Measurements from ENCODE around the gene OR2Y1.
"Not testable (repeated sequence)": the region's sequence is repeated elsewhere in the genome, so short reads cannot be mapped to it uniquely, and the experiment has no call there.

Gene OR2Y1

DNA sequence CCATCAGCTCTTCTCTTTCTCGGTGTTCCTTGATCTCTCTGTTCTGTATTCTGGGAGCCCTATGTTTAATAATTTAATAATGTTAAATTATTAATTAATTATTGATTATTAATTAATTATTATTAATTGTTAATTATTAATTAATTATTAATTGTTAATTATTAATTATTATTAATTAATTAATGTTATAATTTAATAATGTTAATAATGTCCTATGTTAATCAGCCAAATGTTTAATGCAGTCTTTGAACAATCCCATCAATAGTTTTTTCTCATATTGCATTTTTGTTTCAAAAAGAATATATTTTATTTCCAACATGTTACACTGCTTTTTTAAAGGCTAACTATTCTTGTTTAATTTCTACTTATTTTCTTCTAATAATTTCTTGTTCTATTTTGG, 36.5 kb upstream of the OR2Y1 start:
- Histone ChIP-seq H3K9me3 (ENCODE audit: control insufficient read depth, insufficient read depth, low read length) (no peaks in the 10 kb centered on the region; the same call in none of the 2 replicates), H3K36me3 (ENCODE audit: insufficient read depth, low read length) (no peaks in the 10 kb centered on the region), H3K9ac (ENCODE audit: low read depth, low read length) (no peak overlapping the region), H3K4me1 (ENCODE audit: insufficient read depth, low read length) (no peaks in the 10 kb centered on the region)

DNA sequence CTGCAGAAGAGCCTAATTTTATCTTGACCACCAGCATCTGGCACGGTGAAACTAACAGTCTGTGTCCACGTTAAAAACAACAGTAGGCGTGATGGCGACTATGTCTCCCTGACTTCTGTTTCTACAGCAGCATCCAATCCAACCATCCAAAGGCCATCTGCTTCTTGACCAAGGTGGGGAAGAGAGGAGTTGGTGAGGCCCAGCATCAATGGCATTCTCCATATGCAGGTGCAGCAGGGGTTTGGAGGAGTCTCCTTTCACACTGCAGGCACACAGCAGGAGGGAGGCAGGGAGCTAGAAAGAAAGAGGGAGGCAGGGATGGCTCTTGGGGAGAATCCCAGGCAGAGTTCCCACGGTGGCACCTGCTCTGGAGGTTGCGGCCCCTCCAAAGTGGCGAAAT, 35.8 kb upstream of the OR2Y1 start:
- Histone ChIP-seq H3K9me3 (ENCODE audit: control insufficient read depth, insufficient read depth, low read length) (no peaks in the 10 kb centered on the region; the same call in none of the 2 replicates), H3K36me3 (ENCODE audit: insufficient read depth, low read length) (no peaks in the 10 kb centered on the region), H3K9ac (ENCODE audit: low read depth, low read length) (no peak overlapping the region), H3K4me1 (ENCODE audit: insufficient read depth, low read length) (no peaks in the 10 kb centered on the region)

DNA sequence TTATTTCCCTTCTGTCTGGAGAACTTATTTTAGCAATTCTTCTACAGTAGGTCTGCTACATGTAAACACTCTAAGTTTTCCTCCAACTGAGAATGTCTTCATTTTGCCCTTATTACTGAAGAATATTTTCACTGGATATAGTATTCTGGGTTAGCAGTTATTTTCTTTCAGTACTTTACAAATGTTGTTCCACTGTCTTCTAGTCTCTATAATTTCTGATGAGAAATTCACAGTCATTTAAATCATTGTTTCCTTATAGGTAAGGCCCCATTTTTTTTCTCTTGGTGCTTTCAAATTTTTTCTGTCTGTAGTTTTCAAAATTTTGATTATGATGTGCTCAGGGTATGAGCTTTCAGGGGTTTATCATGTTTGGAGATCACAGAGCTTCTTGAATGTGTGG, 32.0 kb upstream of the OR2Y1 start:
- no peak overlapping the region for H3K9ac ChIP-seq (ENCODE audit: low read depth, low read length)
- no peaks in the 10 kb centered on the region for H3K36me3 ChIP-seq (ENCODE audit: insufficient read depth, low read length)
- no peaks in the 10 kb centered on the region; the same call in none of the 2 replicates for H3K9me3 ChIP-seq (ENCODE audit: control insufficient read depth, insufficient read depth, low read length)
- no peaks in the 10 kb centered on the region for H3K4me1 ChIP-seq (ENCODE audit: insufficient read depth, low read length)

DNA sequence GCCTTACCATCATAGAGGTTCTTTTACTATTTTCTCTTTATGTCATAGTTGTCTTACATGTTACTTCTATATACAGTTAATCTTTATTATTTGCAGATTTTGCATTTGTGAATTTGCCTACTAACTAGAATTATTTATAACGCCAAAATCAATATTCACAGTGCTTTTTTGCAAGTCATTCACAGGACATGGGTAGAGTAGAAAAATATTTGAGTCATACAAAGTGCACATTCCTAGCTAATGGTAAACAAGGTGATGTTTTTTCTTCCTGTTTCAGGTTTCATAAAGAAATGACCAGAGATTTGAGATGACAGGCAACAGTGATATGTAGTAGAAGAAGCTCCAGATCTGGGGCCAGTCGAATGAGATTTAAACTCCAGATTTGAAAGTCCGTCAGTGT, 30.0 kb upstream of the OR2Y1 start:
- no peaks in the 10 kb centered on the region for H3K36me3 ChIP-seq (ENCODE audit: insufficient read depth, low read length)
- no peaks in the 10 kb centered on the region for H3K4me1 ChIP-seq (ENCODE audit: insufficient read depth, low read length)
- no peaks in the 10 kb centered on the region; the same call in none of the 2 replicates for H3K9me3 ChIP-seq (ENCODE audit: control insufficient read depth, insufficient read depth, low read length)
- no peak overlapping the region for H3K9ac ChIP-seq (ENCODE audit: low read depth, low read length)

DNA sequence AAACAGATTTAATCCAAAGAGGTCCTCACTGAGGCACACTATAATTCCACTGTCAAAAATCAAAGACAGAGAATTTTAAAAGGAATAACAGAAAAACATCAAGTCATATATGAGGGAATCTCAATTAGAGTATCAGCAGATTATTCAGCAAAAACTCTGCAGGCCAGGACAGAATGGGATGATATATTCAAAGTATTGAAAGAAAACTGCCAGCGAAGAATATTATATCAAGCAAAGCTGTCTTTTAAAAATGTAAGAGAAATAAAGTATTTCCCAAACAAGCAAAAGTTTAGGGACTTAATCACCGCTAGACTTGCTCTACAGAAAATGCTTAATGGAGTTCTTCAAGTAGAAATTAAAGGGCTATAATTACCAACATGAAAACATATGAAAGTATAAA, 15.7 kb upstream of the OR2Y1 start:
- Histone ChIP-seq H3K9me3 (ENCODE audit: control insufficient read depth, insufficient read depth, low read length) (no peaks in the 10 kb centered on the region), H3K36me3 (ENCODE audit: insufficient read depth, low read length) (no peaks in the 10 kb centered on the region), H3K9ac (ENCODE audit: low read depth, low read length) (no peak overlapping the region)

DNA sequence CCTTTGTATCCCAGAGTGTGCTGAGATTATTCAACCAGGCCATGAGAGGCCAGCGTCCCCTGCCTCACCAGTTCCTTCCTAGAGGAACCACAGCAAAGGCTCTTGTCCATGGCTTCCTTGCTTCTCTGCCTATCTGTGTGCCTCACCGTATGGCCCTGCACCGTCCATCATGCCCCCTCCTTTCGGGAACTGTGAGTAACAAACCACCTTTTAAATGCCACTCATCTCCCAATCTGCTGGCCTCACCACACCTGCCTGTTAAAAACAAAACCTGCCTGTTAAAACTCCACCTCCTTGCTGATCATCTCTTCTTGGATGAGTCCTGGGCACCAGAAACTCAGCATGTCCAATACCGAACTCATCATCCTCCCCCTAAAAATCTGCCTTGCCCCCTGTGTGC, 4.4 kb upstream of the OR2Y1 start:
- Histone ChIP-seq H3K36me3 (ENCODE audit: insufficient read depth, low read length) (no peaks in the 10 kb centered on the region; the same call in 1 of the 2 replicates), H3K9ac (ENCODE audit: low read depth, low read length) (no peak overlapping the region), H3K4me1 (ENCODE audit: insufficient read depth, low read length) (no peaks in the 10 kb centered on the region), H3K9me3 (ENCODE audit: control insufficient read depth, insufficient read depth, low read length) (no peaks in the 10 kb centered on the region)

More for the DNA sequence above, 15.7 kb upstream of the OR2Y1 start:
- no peaks in the 10 kb centered on the region for H3K4me1 ChIP-seq (ENCODE audit: insufficient read depth, low read length)

DNA sequence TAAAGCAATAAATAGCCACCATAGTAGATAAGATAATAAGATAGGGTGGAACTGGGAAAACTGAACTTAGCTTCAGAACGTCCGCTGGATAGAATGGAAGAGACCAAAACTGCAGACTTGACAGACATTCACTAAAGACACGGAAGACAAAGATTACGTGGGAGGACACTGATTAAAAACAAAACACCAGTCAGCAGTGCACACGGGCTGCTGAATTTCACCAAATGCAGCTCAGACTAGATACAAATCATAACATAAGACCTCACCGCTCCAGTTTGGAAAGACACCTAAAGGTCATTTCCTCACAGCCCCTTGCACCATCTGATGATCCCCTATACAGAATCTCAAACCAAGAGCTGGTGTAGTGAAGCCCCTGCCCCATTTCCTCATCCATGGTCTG, 2.9 kb upstream of the OR2Y1 start:
- no peak overlapping the region for H3K9ac ChIP-seq (ENCODE audit: low read depth, low read length)

DNA sequence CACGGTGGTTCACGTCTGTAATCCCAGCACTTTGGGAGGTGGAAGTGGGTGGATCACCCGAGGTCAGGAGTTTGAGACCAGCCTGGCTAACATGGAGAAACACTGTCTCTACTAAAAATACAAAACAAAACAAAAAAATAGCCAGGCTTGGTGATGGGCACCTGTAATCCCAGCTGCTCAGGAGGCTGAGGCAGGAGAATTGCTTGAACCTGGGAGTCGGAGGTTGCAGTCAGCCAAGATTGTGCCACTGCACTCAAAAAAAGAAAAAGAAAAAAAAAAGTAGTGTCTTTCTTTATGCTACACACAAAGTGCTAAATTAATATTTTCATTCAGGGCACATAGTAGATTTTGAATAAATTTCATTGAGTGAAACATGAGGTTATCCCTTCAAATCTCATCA, 1.1 kb upstream of the OR2Y1 start:
- not testable (repeated sequence) for H3K9ac ChIP-seq (ENCODE audit: low read depth, low read length); H3K4me1 ChIP-seq (ENCODE audit: insufficient read depth, low read length); H3K36me3 ChIP-seq (ENCODE audit: insufficient read depth, low read length); H3K9me3 ChIP-seq (ENCODE audit: control insufficient read depth, insufficient read depth, low read length)

More for the DNA sequence above, 2.9 kb upstream of the OR2Y1 start:
- no peaks in the 10 kb centered on the region for H3K4me1 ChIP-seq (ENCODE audit: insufficient read depth, low read length)
- H3K36me3 ChIP-seq (ENCODE audit: insufficient read depth, low read length) = no peaks in the 10 kb centered on the region; the same call in 1 of the 2 replicates
- no peaks in the 10 kb centered on the region for H3K9me3 ChIP-seq (ENCODE audit: control insufficient read depth, insufficient read depth, low read length)

DNA sequence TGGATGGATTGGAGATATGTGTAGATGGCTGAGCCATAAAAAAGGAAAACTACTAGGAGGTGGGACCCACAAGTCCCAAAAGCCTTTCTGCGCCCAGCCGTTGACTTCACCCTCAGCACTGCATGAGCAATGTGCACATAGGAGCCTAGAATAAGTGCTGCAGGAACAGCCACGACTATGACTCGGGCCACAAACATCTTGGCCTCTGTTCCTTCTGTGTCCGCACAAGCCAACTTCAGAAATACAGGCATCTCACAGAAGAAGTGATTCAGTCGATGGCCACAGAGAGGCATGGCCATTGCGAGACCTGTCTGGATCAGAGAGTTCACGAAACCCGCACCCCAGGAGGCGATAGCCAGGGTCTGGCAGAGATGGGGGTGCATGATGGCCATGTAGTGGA, 587 bp downstream of the OR2Y1 start:
- Histone ChIP-seq H3K9me3 (ENCODE audit: control insufficient read depth, insufficient read depth, low read length) (no peaks in the 10 kb centered on the region), H3K36me3 (ENCODE audit: insufficient read depth, low read length) (no peaks in the 10 kb centered on the region; the same call in 1 of the 2 replicates), H3K9ac (ENCODE audit: low read depth, low read length) (no peak overlapping the region), H3K4me1 (ENCODE audit: insufficient read depth, low read length) (no peaks in the 10 kb centered on the region)

DNA sequence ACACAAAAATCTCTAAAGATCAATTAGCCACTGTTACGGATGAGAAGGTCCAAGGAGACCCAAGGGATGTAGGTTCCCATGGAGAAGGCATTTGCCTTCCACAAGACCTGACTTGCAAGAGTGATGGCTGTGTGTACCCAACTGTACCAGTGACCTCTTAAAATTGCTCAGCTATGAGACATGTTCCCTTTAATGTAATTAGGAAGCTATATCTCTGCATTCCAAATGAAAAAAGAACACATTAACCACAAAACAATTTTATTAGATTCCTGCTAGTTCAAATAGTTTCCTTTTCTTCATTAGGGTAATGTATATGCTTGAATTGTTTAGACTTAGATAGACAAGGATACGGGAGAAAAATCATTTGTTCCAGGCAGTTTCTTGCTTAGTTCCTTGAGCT, 3.3 kb downstream of the OR2Y1 start:
- Histone ChIP-seq H3K4me1 (ENCODE audit: insufficient read depth, low read length) (no peaks in the 10 kb centered on the region), H3K9me3 (ENCODE audit: control insufficient read depth, insufficient read depth, low read length) (no peaks in the 10 kb centered on the region), H3K9ac (ENCODE audit: low read depth, low read length) (no peak overlapping the region)

DNA sequence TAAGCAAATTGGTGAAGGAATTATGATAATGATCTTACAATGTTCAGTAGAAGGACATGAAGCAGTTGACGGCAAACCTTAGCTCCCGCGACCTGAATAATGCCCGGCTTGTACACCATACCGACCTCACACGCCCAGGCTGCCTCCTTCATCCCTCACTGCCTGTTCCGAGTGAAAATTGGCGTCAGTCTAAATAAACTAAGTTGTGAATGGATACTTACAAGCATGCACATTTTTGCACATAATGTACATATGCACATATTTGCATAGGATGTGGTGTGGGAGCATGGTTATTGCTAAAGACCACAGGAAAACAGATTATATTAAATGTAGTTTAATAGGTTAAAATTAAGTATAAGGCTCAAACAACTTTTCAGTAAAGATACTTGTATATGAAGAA, 14.9 kb downstream of the OR2Y1 start:
- Histone ChIP-seq H3K4me1 (ENCODE audit: insufficient read depth, low read length) (no peaks in the 10 kb centered on the region), H3K36me3 (ENCODE audit: insufficient read depth, low read length) (no peaks in the 10 kb centered on the region), H3K9me3 (ENCODE audit: control insufficient read depth, insufficient read depth, low read length) (no peaks in the 10 kb centered on the region), H3K9ac (ENCODE audit: low read depth, low read length) (no peak overlapping the region)

More for the DNA sequence above, 3.3 kb downstream of the OR2Y1 start:
- no peaks in the 10 kb centered on the region for H3K36me3 ChIP-seq (ENCODE audit: insufficient read depth, low read length)

DNA sequence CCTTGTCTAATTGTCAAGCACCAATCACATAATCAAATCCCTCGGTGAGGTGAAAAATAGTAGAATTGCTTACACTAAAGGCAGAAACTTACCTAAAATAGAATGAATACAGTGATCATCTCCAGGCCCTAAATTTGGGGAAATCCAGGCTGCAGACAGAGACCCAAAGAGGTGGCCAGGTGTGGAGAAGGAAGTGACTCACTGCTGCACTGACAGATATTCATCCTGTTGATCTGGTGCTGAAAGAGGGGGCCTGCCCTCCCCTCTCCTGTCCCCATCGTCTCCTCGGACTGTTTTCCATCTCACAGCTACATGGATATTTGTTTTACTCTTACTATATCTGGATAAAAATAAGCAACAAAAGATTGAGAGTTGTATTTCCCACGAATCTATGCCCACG, 15.9 kb downstream of the OR2Y1 start:
- no peaks in the 10 kb centered on the region for H3K36me3 ChIP-seq (ENCODE audit: insufficient read depth, low read length)
- H3K9ac ChIP-seq (ENCODE audit: low read depth, low read length) = no peak overlapping the region
- H3K4me1 ChIP-seq (ENCODE audit: insufficient read depth, low read length) = no peaks in the 10 kb centered on the region
- no peaks in the 10 kb centered on the region for H3K9me3 ChIP-seq (ENCODE audit: control insufficient read depth, insufficient read depth, low read length)

DNA sequence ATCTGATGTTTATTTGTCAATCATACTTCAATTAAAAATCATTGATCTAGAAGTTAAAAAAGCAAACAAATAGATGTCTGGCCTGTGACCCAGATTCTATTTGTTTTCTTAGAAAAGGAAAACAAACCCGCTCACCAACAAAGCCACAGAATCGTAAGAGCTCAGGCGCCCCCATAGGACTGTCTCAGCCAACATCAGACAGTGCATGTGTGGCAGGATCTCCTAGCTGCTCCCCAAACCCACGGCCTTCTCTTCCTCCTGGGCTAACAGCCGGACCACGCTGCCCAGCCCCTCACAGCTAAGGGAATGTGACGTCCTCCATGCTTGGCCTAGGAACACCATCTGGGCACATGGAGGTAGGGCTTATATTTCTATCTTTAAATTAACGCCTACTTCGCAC, 19.4 kb downstream of the OR2Y1 start:
- no peak overlapping the region for H3K9ac ChIP-seq (ENCODE audit: low read depth, low read length)
- no peaks in the 10 kb centered on the region for H3K4me1 ChIP-seq (ENCODE audit: insufficient read depth, low read length)
- no peaks in the 10 kb centered on the region for H3K36me3 ChIP-seq (ENCODE audit: insufficient read depth, low read length)
- H3K9me3 ChIP-seq (ENCODE audit: control insufficient read depth, insufficient read depth, low read length) = no peaks in the 10 kb centered on the region

DNA sequence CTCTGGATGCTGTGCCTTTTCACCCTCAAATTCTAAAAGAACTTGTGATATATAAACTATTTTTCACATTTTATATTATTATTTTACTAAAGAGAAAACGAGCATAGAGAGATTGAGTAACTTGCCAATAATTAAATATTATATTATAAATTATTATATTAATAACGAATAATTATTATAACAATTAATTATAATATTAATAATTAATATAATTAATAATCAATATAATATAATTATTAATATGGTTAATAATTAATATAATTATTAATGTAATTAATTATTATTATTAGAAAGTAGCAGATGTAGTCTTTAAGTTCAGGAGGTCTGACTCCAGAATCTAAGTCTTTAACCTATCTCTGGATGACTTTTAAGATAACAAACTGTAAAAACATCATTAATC, 20.1 kb downstream of the OR2Y1 start:
- Histone ChIP-seq H3K36me3 (ENCODE audit: insufficient read depth, low read length) (no peaks in the 10 kb centered on the region), H3K4me1 (ENCODE audit: insufficient read depth, low read length) (no peaks in the 10 kb centered on the region), H3K9ac (ENCODE audit: low read depth, low read length) (no peak overlapping the region), H3K9me3 (ENCODE audit: control insufficient read depth, insufficient read depth, low read length) (no peaks in the 10 kb centered on the region)

DNA sequence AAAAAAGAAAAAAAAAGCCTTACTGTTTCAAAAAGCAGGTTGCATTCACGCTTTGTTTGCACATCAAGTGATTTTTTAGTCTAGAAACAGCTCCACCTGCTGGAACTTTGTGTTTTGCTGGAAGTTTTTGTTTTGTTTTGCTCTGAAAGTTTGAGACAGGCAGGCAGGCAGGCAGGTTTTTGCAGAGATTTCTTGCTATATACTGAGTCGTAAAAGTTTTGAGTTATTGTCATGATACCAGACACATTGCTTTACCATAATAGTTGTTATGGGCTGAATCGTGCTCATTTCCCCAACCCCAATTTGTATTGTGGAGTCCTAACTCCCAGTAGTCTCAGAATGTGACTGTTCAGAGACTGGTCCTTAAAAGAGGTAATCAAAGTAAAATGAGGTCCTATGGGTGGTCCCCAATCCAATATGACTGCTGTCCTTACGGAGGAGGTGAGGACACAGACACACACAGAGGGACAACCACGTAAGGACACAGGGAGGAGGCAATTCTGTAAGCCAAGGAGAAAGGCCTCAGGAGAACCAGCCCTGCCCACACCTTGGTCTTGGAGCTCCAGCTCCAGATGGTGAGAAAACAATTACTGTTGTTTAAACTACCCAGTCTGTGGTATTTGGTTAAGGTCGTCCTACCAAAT, 20.9 kb downstream of the OR2Y1 start:
- H3K9me3 ChIP-seq (ENCODE audit: control insufficient read depth, insufficient read depth, low read length) = no peaks in the 10 kb centered on the region
- H3K36me3 ChIP-seq (ENCODE audit: insufficient read depth, low read length) = no peaks in the 10 kb centered on the region
- no peak overlapping the region for H3K9ac ChIP-seq (ENCODE audit: low read depth, low read length)
- no peaks in the 10 kb centered on the region for H3K4me1 ChIP-seq (ENCODE audit: insufficient read depth, low read length)

DNA sequence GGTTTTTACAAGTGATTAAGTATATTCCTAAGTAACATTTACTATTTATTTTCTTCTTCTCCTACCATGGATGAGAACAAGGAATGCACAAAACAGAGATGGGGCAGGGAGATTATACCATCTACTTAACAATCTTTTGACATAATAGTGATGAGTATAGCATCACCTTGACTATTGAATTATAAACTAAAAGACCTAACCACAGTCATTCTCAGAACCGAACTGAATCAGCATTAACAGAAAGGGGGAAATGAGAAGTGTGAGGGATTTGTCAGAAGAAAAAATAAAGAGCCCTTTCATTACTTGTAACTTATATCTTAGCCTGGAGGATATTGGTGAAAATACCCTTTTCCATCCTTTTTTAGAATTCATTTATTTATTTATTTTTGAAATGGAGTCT, 21.9 kb downstream of the OR2Y1 start:
- H3K9ac ChIP-seq (ENCODE audit: low read depth, low read length) = no peak overlapping the region

More for the DNA sequence above, 21.9 kb downstream of the OR2Y1 start:
- Histone ChIP-seq H3K36me3 (ENCODE audit: insufficient read depth, low read length) (no peaks in the 10 kb centered on the region), H3K4me1 (ENCODE audit: insufficient read depth, low read length) (no peaks in the 10 kb centered on the region), H3K9me3 (ENCODE audit: control insufficient read depth, insufficient read depth, low read length) (no peaks in the 10 kb centered on the region)

All from ES-I3 (cell line).